H54 (cell line): ENCODE results near the gene SREBF1.

Experiments
- DNase-seq: peaks from one replicate; pipeline ENCODE4 v3.0.0; 2011; ENCODE audit warnings: low spot score, mixed read lengths; ENCODE audit not compliant: insufficient read length
- FAIRE-seq: peaks from 3 replicates; lab custom pipeline; 2011; peaks lifted over from hg19 to GRCh38; lab: Jason Lieb, UNC
- POLR2A ChIP-seq: IDR thresholded peaks from 2 replicates; pipeline ENCODE4 v1.6.1; 2011; ENCODE audit warnings: low read depth, mild to moderate bottlenecking, low read length

The SREBF1 gene

GRCh38 chr17:17849845-17850373, 13.1 kb upstream of the SREBF1 start:
- no peak for TF ChIP-seq POLR2A
- FAIRE-seq (peak; percentile 90), DNase-seq (peak; percentile 92)

- TF ChIP-seq POLR2A: no peak
- peak; percentile 74 for FAIRE-seq
- no peak for DNase-seq
These were observed 12.5 kb upstream of the SREBF1 start for GRCh38 chr17:17849147-17849820.

DNA sequence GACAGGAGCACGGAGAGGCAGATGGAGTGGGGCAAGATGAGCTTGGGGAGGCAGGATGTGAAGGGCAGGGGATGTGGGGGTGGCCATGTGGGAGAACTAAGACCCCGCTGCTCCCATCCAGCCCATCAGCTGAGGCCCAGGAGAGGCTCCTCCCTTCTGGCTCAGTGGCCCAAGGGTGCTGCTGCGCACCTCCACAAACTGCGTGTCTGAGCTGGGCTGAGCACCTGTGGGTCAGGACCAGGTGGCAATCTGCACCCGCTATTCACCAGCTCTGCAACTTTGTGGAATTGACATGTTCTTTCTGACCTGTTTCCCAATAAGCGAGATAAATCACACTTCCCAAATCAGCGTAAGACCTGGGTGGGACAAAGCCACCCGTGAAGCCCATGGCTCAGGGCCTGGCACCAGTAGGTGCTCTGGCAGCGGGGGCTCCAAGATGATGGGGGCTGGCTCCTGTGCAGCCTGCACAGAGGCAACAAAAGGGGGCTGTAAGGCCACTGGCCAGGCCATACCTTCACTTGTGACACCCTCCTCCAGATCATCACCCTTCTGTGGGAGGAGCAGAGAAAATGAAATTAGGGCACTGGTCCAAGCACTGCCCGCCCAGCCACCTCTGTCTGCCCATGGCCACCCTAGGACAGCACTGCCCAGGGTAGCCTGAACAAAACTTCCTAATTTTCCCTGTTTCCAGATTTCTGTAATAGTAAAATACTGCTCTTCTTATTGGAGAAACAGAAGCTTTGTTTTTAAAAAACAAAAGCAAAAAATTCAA, 11.7 kb upstream of the SREBF1 start:
- no peak for TF ChIP-seq POLR2A
- DNase-seq: no peak
- no peak for FAIRE-seq

DNA sequence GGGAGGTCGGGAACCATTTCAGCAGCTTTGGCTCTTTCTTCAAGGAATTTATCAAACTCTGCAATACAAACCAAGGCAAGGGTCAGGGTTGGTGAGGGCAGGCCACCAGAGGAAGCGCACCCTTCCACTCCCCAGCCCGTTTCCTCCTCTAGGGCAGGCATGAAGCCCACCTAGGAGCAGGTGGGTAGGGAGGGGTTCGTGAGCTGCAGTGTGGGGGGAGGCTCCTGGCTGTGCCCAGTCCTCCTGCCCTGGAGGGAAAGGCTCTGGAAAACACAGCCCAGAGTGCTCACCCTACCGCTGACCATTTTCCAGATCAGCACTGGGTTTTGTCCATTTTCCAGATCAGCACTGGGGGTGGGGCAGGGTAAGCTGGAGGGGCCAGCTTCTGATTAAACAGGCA, 10.9 kb upstream of the SREBF1 start:
- no peak for TF ChIP-seq POLR2A
- FAIRE-seq (no peak), DNase-seq (no peak)

DNA sequence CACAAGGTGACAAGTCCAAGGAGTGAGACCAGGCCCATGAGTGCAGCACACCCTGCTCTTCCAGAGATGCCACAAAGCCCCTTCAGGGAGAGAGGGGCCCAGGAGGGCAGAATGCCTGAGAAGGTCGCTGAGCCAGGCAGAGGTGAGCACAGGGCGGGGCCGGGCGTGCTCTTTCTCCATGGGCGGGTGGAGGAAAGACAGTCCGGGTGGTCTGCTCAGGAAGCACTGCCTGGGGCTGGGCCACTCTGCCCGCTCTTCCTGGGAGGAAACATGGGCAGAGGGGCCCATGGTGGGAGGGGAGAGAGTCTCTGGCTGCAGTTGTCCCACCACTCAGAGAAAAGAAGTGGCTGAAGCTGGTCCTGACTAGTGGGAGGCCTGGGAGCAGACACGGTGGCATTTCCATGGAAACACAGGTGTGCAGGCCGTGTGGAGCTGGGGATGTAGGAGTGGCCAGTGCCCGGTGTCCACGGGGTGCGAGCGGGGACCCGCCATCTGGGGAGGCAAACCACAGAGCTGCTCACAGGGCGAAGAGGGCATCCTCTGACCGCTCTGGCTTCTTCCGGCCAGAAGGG, 10.4 kb upstream of the SREBF1 start:
- no peak for TF ChIP-seq POLR2A
- no peak for FAIRE-seq
- DNase-seq: no peak

DNA sequence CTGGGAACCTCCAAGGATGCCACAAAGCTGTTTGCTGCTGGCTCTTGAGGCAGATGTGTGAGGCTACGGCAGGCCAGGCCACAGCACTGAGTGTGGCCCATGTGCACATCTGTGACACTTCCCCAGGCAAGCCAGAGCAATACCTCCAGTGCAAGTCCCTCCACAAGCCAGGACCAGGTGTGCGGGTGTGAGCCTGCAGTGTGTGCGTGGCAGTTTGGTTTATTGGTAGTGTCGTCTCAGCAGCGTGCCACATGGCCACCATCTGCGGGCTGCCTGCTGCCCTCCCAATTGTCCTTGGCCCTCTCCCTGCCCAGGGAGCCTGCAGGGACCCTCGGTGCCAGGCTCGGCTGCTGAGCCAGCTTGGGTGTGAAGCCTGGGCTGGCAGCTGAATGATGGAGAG, 9.9 kb upstream of the SREBF1 start:
- TF ChIP-seq POLR2A: no peak
- FAIRE-seq: no peak
- DNase-seq: no peak

DNA sequence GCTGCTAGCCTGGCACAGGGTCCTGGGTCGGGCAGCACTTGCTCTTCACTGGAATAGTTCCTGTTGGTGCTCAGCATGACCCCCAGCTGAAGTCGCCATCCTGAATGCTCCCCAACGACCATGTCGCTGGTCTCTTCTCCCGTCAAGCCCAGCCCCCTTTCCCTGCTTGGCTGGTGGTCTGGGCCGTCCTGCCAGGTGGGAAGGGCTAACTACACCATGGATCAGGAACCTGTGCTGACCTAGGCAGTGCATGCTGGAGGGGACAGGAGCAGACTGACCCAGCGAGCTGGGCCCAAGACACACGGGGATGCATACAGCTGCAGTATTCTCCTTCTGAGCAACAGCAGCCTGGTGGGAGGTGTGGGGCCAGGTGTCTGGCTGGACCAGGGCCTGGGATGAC, 9.2 kb upstream of the SREBF1 start:
- no peak for FAIRE-seq
- no peak for DNase-seq
- TF ChIP-seq POLR2A: no peak

DNA sequence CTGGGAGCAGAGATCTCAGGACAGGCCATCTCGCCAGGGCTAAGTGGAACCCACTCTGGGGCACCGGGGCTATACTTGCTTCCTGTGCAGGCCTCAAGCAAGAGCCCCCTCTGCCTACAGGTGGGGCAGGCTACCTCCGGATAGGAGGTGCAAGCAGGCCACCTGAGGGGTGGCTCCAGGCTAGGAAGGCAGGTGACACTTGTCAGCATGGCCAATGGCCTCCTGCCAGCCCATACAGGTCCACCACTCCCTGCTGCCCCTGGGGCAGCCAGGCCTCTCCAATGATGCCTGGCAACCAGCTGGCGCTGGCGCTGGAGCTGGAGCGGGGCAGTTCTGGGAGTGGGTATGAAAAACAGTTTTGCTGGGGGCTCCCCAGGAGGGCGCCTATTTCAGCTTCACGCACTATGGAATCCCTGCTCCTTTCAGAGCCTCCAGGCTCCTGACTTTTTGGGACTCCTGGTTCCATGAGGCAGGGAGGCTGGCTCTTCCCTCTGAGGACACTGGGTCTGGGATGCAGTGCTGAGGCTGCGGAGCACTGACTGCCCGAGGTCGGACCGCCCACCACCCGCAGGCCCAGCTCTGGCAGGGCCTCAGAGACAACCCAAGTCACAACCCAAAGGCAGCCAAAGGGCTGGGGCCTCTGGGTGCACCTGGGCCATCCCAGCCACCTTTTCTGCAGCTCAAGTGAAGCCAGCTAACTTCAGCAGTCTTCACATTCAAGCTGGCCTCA, 8.4 kb upstream of the SREBF1 start:
- TF ChIP-seq POLR2A: no peak
- no peak for FAIRE-seq
- no peak for DNase-seq

GRCh38 chr17:17844500-17844899, 7.7 kb upstream of the SREBF1 start:
- no peak for TF ChIP-seq POLR2A
- DNase-seq (no peak), FAIRE-seq (no peak)

DNA sequence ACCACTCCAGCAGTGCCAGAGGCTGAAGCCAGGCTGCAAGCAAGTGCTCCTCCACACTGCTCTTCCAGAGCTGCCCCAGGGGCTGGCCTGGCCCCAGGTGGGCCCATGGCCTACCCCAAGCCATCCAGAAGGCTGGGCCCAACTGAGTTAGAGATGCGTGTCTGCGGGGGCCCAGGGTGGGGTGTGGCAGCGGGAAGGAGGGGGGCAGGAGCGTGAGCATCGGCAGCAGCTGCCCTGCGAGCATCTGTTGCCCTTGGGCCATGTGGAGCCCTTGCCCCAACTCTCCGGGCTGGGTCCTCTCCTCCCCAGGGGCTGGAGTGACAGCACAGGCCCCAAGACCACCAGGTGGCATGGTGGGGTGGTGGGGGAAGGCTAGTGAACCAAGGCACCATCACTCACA, 7.3 kb upstream of the SREBF1 start:
- DNase-seq: no peak
- FAIRE-seq: no peak
- no peak for TF ChIP-seq POLR2A

- TF ChIP-seq POLR2A: no peak
- DNase-seq (no peak), FAIRE-seq (no peak)
These were observed 6.3 kb upstream of the SREBF1 start for GRCh38 chr17:17843096-17843495.

GRCh38 chr17:17842111-17842876, 5.5 kb upstream of the SREBF1 start:
- TF ChIP-seq POLR2A: no peak
- FAIRE-seq (no peak), DNase-seq (no peak)

GRCh38 chr17:17841601-17842025, 4.8 kb upstream of the SREBF1 start:
- FAIRE-seq (no peak), DNase-seq (no peak)
- no peak for TF ChIP-seq POLR2A
